NCI-H526 (cell line): ENCODE results near the gene TLCD1.

Experiments
- DNase-seq, 2 experiments: peaks; one replicate each; lab custom pipeline; 2025; lab: John Stamatoyannopoulos, UW

The TLCD1 gene

GRCh38 chr17:28712705-28713415, 13.2 kb downstream of the TLCD1 start:
- DNase-seq: no peak

- DNase-seq: peak; percentile 43 to 69
Measured at GRCh38 chr17:28712032-28712704, 13.9 kb downstream of the TLCD1 start.

DNA sequence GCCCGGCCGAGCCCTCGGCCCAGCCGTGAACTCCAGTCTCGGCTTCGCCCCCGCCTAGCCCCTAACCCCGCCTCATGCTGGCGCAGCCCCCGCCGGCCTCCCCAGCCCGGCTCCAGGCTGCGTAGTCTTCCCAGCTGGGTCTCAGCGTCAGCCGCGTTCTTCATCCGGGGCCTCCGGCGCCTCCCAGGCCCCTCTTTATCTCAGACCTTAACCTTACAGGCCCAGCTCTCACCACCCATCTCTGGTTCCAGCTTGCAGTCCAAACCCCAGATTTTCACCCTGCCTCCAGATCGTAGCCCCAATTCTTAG, 14.4 kb downstream of the TLCD1 start, which contains the start of gene PROCA1:
Gene PROCA1 (minus strand): TSS at position 166 of the 309 bp plus-strand sequence. CDS start 228 bp downstream, outside the sequence.
- no peak for DNase-seq

DNA sequence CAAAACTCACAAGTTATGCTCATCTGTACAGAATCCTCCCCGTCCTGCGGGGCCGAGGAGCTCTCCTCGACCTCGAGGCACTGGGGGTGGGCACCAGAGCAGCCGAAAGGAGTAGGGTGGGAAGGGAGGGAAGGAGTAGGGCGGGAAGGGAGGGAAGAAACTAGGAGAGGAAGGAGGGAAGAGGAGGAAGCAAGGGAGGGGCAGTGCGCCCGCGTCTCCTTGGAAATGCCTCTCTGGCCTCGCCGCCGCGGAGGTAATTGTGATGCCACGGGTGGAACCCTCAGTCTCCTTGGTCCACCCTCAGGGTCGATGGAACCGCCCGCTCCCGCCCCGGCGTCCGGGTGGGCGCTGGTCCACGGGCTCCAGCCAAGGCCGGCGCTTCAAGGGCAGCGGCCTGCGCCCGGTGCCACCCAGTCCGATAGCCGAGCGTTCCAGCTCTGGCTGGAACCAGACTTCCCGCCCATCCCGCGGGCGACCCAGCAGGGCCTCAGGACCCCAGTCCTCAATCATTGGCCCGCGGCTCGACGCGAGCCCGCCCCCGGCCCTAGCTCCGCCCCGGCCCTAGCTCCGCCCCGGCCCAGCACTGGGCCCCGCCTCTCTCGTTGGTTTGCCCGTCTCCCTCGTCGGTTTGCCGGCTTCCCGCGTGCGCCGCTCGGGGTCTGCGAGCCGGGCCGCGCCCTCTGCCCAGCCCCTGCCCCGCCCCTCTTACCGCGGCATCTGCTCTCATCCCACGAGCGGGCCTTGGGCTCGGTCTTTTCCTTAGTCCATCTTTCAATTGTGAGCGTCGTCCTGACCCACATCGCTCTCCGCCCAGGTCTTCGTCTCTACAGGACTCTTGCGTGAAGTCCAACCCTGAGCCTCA, 14.9 kb downstream of the TLCD1 start:
- peak; percentile 86 to 99 for DNase-seq

GRCh38 chr17:28707339-28707720, 18.7 kb downstream of the TLCD1 start:
- DNase-seq: no peak

- no peak for DNase-seq
Measured at GRCh38 chr17:28706471-28707338, 19.3 kb downstream of the TLCD1 start.

DNA sequence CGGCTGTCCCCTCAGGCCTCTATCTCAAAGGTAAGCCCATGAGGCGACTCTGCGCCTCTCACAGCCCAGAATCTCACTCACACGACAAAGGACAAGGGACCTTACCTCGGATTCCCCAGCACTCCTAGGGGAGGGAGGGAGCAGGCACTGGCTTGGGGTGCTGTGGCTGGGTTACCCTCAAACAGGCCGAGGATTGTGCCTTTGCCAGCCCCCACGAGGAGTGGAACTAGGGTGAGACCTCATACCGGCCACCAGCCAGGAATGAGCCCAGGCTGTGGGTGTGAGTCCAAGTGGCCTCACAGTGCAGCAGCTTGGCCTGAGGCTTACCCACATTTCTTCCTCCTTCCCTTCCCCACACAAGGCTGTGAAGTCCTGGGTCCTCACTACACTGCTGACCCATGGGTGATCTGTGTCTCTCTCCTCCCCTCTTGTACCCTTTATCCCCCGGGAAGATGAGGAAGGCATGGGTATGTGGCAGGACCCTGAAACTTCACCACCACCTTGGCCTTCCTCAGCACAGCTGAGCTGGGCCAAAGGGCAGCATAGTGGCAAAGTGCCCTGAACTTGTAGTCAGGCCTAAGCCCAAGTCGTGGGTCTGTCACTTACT, 20.2 kb downstream of the TLCD1 start:
- DNase-seq: no peak

DNA sequence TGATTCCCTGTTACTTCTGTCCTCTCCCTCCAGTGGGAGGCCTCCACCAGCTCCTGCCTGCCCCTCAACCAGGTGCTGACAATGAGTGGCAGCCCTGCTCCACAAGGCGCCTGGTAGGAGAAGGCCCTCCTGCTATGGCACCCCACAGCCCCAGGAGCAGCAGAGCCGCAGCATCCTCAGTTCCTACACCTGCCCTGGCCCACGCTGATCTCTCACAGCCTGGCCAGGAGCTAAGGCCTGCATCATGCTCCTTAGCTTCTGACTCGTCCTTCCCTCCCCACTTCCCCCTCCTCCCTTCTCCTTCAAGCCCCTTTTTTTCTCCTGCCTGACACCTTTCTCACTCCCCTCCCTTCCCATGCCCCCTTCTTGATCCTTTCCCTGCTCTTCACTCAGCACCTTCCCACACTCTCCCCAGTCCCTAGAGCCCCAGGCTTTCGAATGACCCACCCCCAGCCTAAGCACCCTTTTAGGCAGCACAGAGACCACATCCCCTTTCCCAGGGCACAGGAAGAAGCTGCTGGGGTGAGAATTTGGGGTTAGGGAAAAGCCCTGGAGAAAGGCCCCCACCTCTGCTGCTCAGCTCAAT, 20.9 kb downstream of the TLCD1 start:
- no peak for DNase-seq

DNA sequence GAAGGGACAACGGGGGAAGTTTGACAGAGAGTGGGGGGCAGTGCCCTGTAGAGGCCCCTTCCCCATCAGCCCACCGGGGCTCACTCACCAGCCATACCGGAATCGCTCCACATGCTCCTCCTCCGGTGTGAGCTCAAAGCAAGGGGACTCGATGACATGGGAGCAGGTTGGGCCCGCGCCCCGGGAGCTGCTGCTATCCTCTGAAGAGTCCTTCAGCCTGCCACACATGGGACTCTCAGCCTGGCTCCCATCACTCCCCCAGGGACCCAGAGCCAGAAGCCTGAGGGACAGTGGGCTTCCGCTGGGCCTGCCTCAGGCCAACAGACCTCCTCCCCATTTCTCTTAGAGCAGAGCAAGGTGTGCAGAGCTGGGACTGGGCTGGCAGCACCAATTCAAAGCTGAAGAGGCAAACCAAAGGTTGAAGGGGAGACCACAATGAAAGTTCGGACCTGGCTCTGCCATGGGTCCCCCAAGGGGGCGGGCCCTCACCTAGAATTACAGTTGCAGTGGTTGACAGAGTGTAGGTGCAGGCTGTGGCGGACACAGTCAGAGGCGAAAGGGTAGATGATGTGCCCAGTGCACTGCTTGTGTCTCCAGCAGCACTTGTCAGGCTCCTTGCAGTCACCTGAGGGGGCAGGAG, 21.7 kb downstream of the TLCD1 start:
- no peak for DNase-seq

DNA sequence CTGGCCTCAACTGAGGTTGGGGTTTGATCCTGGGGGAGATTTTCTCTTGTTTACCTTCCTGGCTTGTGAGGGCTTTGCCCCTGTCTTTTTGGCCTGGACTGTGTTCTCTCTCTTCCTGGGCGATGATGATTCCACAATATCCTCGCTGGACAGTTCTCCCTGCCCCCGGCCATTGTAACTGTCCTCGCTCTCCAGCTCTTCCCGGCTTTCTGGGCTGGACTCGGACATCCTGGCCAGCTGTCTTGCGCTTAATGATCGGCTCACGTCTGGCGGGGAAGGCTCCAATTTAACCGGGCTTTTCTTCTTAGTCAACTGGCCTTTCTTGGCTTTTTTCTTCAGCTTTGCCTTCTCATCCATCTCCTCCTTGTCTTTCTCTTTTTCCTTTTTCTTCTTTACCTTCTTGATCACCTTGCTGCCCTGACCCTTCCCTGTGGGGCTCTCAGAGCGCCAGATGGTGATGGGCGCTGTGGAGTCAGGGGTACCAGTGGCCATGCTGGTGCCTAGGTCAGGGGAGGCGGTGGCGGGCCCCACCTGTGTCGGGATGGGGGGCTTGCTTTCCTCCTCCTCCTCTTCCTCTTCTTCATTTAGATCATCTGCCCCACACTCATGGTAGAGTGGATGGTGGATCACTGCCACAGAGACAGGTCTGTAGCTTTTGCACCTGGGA, 22.3 kb downstream of the TLCD1 start:
- DNase-seq: no peak

DNA sequence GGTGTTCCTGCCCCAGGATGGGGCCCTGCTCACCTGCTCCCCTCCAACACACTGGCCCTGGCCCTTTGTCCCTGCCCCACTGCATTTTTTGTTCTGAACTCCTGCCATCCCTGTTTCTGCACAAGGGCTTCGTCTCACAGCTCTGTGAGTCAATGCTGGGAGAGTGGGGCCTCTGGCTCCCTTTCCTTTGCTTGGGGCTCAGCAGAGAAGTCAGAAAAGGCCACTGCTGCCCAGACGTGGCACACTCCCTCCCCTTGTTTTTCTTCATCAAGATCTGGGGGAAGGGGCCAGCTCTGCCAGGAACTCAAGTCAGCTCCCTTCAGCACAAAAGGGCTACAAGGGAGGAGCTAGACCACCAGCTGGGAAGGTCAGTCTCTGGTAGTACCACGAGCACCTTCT, 23.3 kb downstream of the TLCD1 start:
- DNase-seq: no peak

DNA sequence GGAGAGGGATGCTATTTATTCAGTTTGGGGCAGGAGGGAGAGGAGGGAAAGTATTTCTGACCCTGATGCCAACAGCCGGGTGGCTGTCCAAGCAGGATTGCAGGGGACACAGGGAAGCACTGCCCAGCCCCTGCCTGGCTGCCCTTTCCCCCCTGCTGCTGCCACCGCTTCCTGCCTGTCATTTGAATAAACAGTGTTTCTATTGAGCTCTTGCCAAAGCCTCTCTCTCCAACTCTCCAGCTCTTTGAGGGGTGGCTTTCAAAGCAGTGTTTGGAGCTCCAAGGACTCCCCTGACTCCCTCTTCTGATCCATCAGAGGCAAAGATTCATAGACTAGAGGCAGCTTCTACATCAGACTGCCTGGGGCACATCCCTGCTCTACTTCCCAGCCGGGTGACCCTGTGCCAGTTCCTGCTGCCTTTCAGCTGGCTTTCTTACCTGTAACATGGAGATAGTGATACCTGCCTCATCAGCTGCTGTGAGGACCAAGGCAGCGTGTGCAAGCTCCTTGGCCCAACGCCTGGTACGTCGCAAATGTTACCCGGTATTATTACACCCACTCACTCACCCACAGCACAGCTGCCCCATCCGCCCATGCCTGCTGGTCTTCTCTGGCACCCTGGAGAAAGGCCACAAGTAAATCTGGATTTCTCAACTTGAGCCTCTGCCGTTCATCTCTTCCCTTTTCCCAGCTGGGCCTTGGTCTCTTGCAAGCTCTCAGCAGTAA, 23.8 kb downstream of the TLCD1 start:
- DNase-seq: no peak

GRCh38 chr17:28700830-28701492, 25.1 kb downstream of the TLCD1 start:
- no peak for DNase-seq

DNA sequence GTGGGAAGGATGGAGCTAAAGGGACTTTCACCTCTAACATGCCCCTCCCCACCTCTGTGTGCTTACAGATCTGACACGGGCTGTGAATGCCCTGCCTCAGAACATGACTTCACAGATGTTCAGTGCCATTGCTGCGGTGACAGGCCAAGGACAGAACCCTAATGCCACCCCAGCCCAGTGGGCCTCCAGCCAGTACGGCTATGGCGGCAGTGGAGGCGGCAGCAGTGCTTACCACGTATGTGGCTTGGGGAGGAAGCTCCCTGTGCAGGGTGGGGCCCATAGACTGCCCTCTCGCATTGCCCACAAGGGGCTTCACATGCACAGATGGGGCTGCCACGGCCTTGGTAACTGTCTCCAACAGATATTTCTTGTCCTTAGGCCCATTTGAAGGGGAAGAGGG, 25.8 kb downstream of the TLCD1 start:
- DNase-seq: no peak

GRCh38 chr17:28698253-28698941, 27.6 kb downstream of the TLCD1 start:
- peak; percentile 98 for DNase-seq

- no peak for DNase-seq
Measured at GRCh38 chr17:28693869-28694268, 32.2 kb downstream of the TLCD1 start.

GRCh38 chr17:28689011-28689410, 37.0 kb downstream of the TLCD1 start:
- DNase-seq: no peak

- DNase-seq: no peak
Measured at GRCh38 chr17:28688481-28688880, 37.6 kb downstream of the TLCD1 start.
